Subcutaneous abdominal adipose tissue (tissue), 5 donors: ENCODE data around the gene PLEKHG4B.
A peak's percentile ranks its signal among the peaks of the same experiment; 100 is the strongest.

Experiments
- H3K27ac ChIP-seq: one replicate; pipeline ENCODE4 v1.7.0; 2013; ENCODE audit warnings: low read depth, mild to moderate bottlenecking, inconsistent platforms, low read length, moderate library complexity
- H3K27me3 ChIP-seq, 5 donors: one replicate each; pipeline ENCODE4 v1.7.0; 2013; ENCODE audit warnings: low read length in 5 of 5, inconsistent platforms in 1 of 5; ENCODE audit not compliant: control insufficient read depth in 5 of 5, insufficient read depth in 4 of 5
- H3K36me3 ChIP-seq, 5 donors: one replicate each; pipeline ENCODE4 v1.7.0; 2013; ENCODE audit warnings: low read length in 5 of 5; ENCODE audit not compliant: control insufficient read depth in 5 of 5, insufficient read depth in 5 of 5
- H3K4me1 ChIP-seq, 5 donors: one replicate each; pipeline ENCODE4 v1.7.0; 2013; ENCODE audit warnings: low read length in 5 of 5, mild to moderate bottlenecking in 3 of 5, moderate library complexity in 1 of 5; ENCODE audit not compliant: control insufficient read depth in 5 of 5, insufficient read depth in 5 of 5
- H3K4me3 ChIP-seq, 5 donors: one replicate each; pipeline ENCODE4 v1.7.0; 2013; ENCODE audit warnings: low read length in 5 of 5, low read depth in 1 of 5
- H3K9ac ChIP-seq, 5 donors: one replicate each; pipeline ENCODE4 v1.7.0; 2013; ENCODE audit warnings: low read length in 5 of 5, mild to moderate bottlenecking in 4 of 5, moderate library complexity in 3 of 5
- H3K9me3 ChIP-seq, 5 donors: one replicate each; pipeline ENCODE4 v1.7.0; 2013; ENCODE audit warnings: low read length in 5 of 5; ENCODE audit not compliant: control insufficient read depth in 5 of 5
- donor health status: healthy.
- donor health status: healthy.
- donor health status: healthy.
- donor health status: healthy.
- donor health status: healthy.

The PLEKHG4B gene

DNA sequence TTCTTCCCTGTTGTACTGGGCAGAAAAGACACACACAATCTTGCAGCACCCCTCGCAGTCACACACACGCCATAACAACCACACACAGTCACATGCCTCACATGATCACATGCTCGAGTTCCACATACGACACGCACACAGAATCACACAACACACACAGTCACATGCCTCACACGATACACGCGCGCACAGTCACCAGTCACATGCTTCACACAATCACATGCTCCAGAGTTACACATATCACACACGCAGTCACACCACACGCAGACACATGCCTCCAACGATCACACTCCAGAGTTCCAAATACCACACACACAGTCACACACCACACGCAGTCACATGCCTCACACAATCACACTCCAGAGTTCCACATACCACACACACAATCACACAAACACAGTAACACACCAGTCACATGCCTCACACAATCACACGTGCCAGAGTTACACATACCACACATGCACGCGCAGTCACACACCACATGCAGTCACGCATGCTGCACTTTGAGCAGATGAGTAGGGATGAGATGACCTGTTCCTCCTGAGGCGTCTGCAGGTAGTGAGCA lies 50.4 kb downstream of the PLEKHG4B start:
- no peak overlapping the region for H3K9ac ChIP-seq
- no peaks in the 10 kb centered on the region for H3K4me1 ChIP-seq
- no peak overlapping the region for H3K4me3 ChIP-seq
- H3K27ac ChIP-seq = no peak overlapping the region
- H3K27me3 ChIP-seq = peaks cover 0 to 15% (median 4%) of the 10 kb centered on the region in 5 donors
- peaks cover 4 to 16% (median 12%) of the 10 kb centered on the region in 5 donors for H3K9me3 ChIP-seq
- no peaks in the 10 kb centered on the region for H3K36me3 ChIP-seq

DNA sequence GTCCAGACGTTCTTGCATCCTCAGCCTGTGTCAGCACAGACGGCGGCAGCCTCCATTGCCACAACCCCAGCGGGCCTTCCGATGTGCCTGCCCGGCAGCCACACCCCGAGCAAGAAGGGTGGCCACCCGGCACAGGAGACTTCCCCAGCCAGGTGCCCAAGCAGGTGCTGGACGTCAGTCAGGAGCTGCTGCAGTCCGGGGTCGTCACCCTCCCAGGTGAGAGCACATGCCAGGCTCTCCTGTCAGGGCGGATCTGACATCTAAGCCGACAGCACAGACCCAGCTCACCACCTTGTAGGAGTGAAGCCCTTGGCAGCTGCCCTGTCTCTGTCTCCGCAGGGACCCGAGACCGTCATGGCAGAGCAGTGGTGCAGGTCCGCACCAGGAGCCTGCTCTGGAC lies 51.1 kb downstream of the PLEKHG4B start:
- Histone ChIP-seq H3K4me1 (no peaks in the 10 kb centered on the region), H3K4me3 (no peak overlapping the region), H3K27me3 (peaks cover 0 to 15% (median 4%) of the 10 kb centered on the region in 5 donors), H3K27ac (no peak overlapping the region), H3K9ac (no peak overlapping the region), H3K9me3 (peaks cover 11 to 23% (median 19%) of the 10 kb centered on the region in 5 donors), H3K36me3 (no peaks in the 10 kb centered on the region)

DNA sequence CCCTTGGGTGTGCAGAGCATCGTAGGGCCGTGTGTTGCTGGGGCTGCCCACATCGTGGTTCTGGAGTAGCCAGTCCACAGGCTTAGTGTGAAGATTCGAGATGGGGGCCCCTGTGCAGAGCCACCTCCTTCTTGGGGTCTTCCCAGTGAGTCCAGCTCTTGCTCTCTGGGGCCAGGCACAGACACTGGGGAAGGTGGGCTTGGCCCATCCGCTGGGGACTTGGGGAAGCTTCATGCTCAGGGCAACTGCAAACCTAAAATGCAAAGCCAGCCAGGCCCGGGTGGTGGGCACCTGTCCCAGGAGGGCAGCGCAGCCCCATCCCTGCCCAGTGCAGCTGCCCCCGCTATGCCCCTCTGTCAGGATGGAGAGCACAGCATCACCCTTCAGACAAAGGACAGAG lies 53.0 kb downstream of the PLEKHG4B start:
- Histone ChIP-seq H3K4me1 (no peaks in the 10 kb centered on the region), H3K27me3 (peaks cover 0 to 13% (median 2%) of the 10 kb centered on the region in 5 donors), H3K36me3 (no peaks in the 10 kb centered on the region)

GRCh38 chr5:145585-146323 lies 53.8 kb downstream of the PLEKHG4B start:
- Histone ChIP-seq H3K9ac (no peak overlapping the region), H3K4me3 (no peak overlapping the region), H3K27me3 (peaks cover 0 to 13% (median 2%) of the 10 kb centered on the region in 5 donors), H3K27ac (no peak overlapping the region), H3K36me3 (no peaks in the 10 kb centered on the region), H3K9me3 (peaks cover 12 to 27% (median 24%) of the 10 kb centered on the region in 5 donors), H3K4me1 (no peaks in the 10 kb centered on the region)

More for the DNA sequence above, 53.0 kb downstream of the PLEKHG4B start:
- Histone ChIP-seq H3K4me3 (no peak overlapping the region), H3K9me3 (peaks cover 12 to 27% (median 24%) of the 10 kb centered on the region in 5 donors), H3K27ac (no peak overlapping the region), H3K9ac (no peak overlapping the region)

DNA sequence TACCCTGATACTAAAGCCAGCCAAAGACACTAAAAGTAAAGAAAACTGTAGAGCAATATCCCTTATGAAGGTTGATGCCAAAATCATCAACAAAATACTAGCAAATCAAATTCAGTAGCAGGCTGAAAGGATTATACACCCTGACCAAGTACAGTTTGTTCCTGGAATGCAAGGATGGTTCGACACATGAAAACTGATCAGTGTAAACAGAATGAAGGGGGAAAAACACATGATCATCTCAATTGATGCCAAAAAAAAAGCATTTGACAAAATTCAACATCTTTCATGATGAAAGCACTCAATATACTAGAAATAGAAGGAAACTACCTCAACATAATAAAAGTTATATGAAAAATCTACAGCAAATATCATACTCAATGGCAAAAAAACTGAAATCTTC lies 55.8 kb downstream of the PLEKHG4B start:
- Histone ChIP-seq H3K4me3 (peak overlapping the region in 1 of 5 donors; percentile 48), H3K27me3 (peaks cover 0 to 7% (median 0%) of the 10 kb centered on the region in 5 donors), H3K36me3 (no peaks in the 10 kb centered on the region), H3K27ac (no peak overlapping the region), H3K4me1 (no peaks in the 10 kb centered on the region), H3K9ac (no peak overlapping the region), H3K9me3 (peaks cover 12 to 27% (median 24%) of the 10 kb centered on the region in 5 donors)

DNA sequence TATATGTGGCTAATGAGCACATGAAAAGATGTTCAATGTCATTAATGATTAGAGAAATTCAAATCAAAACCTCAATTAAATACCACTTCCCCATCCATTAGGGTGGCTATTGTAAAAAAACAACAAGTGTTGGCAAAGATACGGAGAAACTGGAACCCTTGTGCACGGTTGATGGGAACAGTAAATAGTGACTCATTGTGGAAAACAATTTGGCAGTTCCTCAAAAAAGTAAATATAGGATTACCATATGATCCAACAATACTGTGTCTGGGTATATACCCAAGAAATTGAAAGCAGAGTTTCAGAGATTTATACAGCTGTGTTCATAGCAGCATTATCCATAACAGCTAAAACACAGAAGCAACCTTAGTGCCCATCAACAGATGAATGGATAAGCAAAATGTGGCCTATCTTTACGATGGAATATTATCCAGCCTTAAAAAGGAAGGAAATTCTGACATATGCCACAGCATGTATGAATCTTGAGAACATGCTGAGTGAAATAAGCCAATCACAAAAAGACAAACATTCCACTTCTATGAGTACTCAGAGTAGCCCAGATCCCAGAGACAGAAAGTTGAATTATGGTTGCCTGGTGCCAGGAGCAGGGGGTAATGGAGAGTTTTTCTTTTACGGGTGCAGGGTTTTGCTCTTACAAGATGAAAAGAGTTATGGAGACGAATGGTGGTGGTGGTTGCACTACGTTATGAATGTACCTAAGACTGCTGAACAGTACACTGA lies 57.9 kb downstream of the PLEKHG4B start:
- no peak overlapping the region for H3K9ac ChIP-seq
- peaks cover 12 to 27% (median 24%) of the 10 kb centered on the region in 5 donors for H3K9me3 ChIP-seq
- no peak overlapping the region for H3K27ac ChIP-seq
- no peaks in the 10 kb centered on the region for H3K36me3 ChIP-seq
- peaks cover 0 to 6% (median 2%) of the 10 kb centered on the region in 5 donors for H3K27me3 ChIP-seq
- H3K4me3 ChIP-seq = no peak overlapping the region
- H3K4me1 ChIP-seq = no peaks in the 10 kb centered on the region

DNA sequence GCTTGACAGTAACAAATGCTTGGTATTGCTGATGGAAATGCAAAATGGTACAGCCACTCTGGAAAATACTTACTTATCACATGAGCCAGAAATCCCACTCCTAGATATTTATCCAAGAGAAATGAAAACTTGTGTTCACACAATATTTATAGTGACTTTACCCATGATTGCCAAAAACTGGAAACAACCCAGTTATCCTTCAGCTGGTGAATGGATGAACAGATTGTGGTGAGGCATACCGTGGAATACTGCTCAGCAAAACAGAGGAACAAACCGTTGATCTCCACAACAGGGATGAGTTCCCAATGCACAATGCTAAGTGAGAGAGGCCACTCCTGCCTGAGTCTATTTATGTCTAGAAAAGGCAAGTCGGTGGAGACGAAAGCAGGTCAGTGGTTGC lies 58.8 kb downstream of the PLEKHG4B start:
- Histone ChIP-seq H3K36me3 (no peaks in the 10 kb centered on the region), H3K9me3 (peaks cover 12 to 27% (median 24%) of the 10 kb centered on the region in 5 donors), H3K4me3 (no peak overlapping the region), H3K27me3 (peaks cover 0 to 2% (median 0%) of the 10 kb centered on the region in 5 donors), H3K27ac (no peak overlapping the region), H3K9ac (no peak overlapping the region), H3K4me1 (no peaks in the 10 kb centered on the region)

DNA sequence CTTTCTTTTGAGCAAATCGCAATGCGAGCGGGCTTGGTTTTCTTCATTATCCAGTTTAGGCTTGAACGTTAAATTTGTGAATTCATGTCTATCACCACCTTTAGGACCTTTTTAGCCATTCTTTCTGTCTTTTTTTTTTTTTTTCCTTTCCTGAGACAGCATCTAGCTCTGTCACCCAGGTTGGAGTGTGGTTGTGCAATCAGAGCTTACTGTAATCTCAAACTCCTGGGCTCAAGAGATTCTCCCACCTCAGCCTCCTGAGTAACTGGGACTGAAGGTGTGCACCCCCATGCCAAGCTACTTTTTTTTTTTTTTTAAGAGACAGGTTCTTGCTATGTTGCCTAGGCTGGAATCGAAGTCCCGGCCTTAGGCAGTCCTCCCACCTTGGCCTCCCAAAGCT lies 60.1 kb downstream of the PLEKHG4B start:
- H3K9ac ChIP-seq = no peak overlapping the region
- H3K27me3 ChIP-seq = peaks cover 0 to 4% (median 0%) of the 10 kb centered on the region in 5 donors
- H3K27ac ChIP-seq = no peak overlapping the region
- H3K4me1 ChIP-seq = no peaks in the 10 kb centered on the region
- no peaks in the 10 kb centered on the region for H3K36me3 ChIP-seq
- no peak overlapping the region for H3K4me3 ChIP-seq
- peaks cover 10 to 17% (median 13%) of the 10 kb centered on the region in 5 donors for H3K9me3 ChIP-seq

DNA sequence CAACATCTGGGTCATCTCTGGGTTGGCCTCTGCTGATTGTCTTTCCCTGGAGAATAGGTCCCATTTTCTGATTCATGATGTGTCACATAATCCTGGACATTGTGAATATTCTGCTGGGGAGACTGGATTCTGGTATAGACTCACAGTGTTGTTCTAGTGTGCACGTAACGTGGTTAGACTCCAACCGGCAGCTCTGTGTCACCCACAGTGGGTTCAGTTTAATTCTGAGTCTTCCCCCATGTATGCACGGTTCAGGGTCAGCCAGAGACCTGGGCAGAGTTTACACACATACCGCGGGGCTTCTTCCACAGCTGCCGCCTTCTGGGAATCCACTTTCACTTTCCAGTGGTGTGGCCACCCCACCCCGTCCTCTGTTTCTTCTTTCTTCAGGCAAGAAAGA lies 61.3 kb downstream of the PLEKHG4B start:
- H3K9ac ChIP-seq = no peak overlapping the region
- H3K4me1 ChIP-seq = no peaks in the 10 kb centered on the region
- no peak overlapping the region for H3K27ac ChIP-seq
- no peak overlapping the region for H3K4me3 ChIP-seq
- H3K36me3 ChIP-seq = no peaks in the 10 kb centered on the region
- H3K27me3 ChIP-seq = peaks cover 0 to 7% (median 2%) of the 10 kb centered on the region in 5 donors
- H3K9me3 ChIP-seq = peaks cover 0 to 5% (median 2%) of the 10 kb centered on the region in 5 donors

DNA sequence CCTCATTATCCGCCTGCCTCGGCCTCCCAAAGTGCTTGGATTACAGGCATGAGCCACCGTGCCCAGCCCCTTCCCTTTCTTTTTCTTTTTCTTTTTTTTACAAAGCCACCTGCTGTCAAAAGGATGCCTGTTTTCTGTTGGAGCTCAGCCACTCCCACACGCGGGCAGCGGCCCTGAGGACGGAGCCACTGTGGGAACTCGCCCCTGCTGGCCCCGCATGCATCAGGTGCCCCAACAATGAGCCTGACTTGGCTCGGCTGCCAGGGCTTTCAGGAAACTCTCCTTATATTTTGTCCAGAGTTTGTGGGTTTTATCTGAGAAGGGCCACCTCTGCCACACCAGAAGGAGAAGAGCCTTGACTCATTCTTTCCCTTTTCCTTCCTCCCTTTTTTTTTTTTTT lies 62.3 kb downstream of the PLEKHG4B start:
- Histone ChIP-seq H3K9ac (no peak overlapping the region), H3K9me3 (no peaks in the 10 kb centered on the region), H3K27me3 (peaks cover 0 to 12% (median 2%) of the 10 kb centered on the region in 5 donors), H3K4me3 (no peak overlapping the region), H3K36me3 (no peaks in the 10 kb centered on the region), H3K27ac (no peak overlapping the region), H3K4me1 (no peaks in the 10 kb centered on the region)
